Fibroblast of the conjunctiva (primary cell): ENCODE results near the gene LGALS9B.
"Not testable (repeated sequence)": the region's sequence is repeated elsewhere in the genome, so short reads cannot be mapped to it uniquely, and the experiment has no call there.

Experiments
- DNase-seq: peaks from one replicate; pipeline ENCODE4 v3.0.0-alpha.2; 2010; ENCODE audit warnings: low read depth

Gene LGALS9B

GRCh38 chr17:20466999-20467398 is 340 bp downstream of the LGALS9B start:
- not testable (repeated sequence) for DNase-seq

- not testable (repeated sequence) for DNase-seq
These were observed 786 bp downstream of the LGALS9B start for GRCh38 chr17:20466553-20466952.

GRCh38 chr17:20465535-20465934 is 1.8 kb downstream of the LGALS9B start:
- DNase-seq: not testable (repeated sequence)

GRCh38 chr17:20464854-20465414 is 2.4 kb downstream of the LGALS9B start:
- not testable (repeated sequence) for DNase-seq

- DNase-seq: not testable (repeated sequence)
These were observed 5.2 kb downstream of the LGALS9B start for GRCh38 chr17:20462158-20462557.

- DNase-seq: not testable (repeated sequence)
These were observed 9.4 kb downstream of the LGALS9B start for GRCh38 chr17:20457848-20458381.

GRCh38 chr17:20455106-20455505 is 12.2 kb downstream of the LGALS9B start:
- DNase-seq: not testable (repeated sequence)

GRCh38 chr17:20453820-20454434 is 13.4 kb downstream of the LGALS9B start:
- DNase-seq: not testable (repeated sequence)

GRCh38 chr17:20450852-20451251 is 16.5 kb downstream of the LGALS9B start:
- not testable (repeated sequence) for DNase-seq

GRCh38 chr17:20447534-20448321 is 19.6 kb downstream of the LGALS9B start:
- DNase-seq: not testable (repeated sequence)

GRCh38 chr17:20446895-20447294 is 20.4 kb downstream of the LGALS9B start:
- DNase-seq: not testable (repeated sequence)

GRCh38 chr17:20444581-20445236 is 22.6 kb downstream of the LGALS9B start:
- DNase-seq: not testable (repeated sequence)

GRCh38 chr17:20444173-20444572 is 23.2 kb downstream of the LGALS9B start:
- not testable (repeated sequence) for DNase-seq

GRCh38 chr17:20443632-20444031 is 23.7 kb downstream of the LGALS9B start:
- not testable (repeated sequence) for DNase-seq

- DNase-seq: not testable (repeated sequence)
These were observed 26.7 kb downstream of the LGALS9B start for GRCh38 chr17:20440665-20441064.

GRCh38 chr17:20435166-20435565 is 32.2 kb downstream of the LGALS9B start:
- DNase-seq: not testable (repeated sequence)

- not testable (repeated sequence) for DNase-seq
These were observed 34.0 kb downstream of the LGALS9B start for GRCh38 chr17:20433382-20433781.

GRCh38 chr17:20427264-20427663 is 40.1 kb downstream of the LGALS9B start:
- DNase-seq: not testable (repeated sequence)

- not testable (repeated sequence) for DNase-seq
These were observed 44.5 kb downstream of the LGALS9B start for GRCh38 chr17:20422826-20423225.

GRCh38 chr17:20418838-20419237 is 48.5 kb downstream of the LGALS9B start:
- DNase-seq: not testable (repeated sequence)

GRCh38 chr17:20417492-20418080 is 49.8 kb downstream of the LGALS9B start:
- DNase-seq: not testable (repeated sequence)
